ENCODE data around the gene GPR183.

The GPR183 gene

DNA sequence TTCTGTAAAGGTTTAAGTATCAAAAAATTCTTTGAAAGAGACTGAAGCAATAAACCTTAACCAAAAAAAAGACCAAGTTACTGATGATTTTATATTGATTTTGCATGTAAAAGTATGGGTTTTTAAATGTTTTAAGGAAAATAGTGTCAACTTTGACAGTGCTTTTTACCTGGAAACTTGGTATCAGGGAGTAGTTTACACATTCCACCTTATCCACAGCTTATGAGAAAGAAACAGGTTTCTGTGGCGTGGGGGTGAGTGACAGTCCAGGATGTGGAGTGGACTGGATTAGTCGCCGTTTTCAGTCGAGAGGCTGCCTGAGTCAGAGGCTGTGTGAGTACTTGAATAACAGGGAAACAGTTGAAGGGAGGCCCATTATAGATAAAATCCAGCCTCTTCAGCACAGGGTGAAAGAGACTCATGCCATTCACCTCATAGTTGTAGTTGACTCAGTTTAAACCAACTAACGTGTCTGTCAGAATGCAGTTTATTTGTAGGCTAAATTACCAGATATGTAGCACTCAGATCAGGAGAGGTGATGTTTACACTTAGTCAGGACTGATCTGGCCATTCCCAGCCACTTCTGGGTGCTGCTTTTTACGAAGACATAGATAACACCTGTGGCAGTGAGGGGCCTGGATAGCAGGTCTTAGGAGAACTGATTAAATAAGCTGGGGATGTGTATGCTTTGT, 595 bp upstream of the GPR183 start:
- DNase-seq (ENCODE audit: extremely low spot score), result no peak

GRCh38 chr13:99305566-99305965, 1.6 kb downstream of the GPR183 start:
- ChIA-PET POLR2A (no interaction called here), CTCF (interaction anchor here (0.7 to 5.0 kb wide), 10 partner anchors 17 to 129 kb away, joined by 3 to 21 read pairs (median 6); no protein-coding TSS in a partner anchor)
- TF ChIP-seq CTCF (IDR thresholded peaks at IDR 0.05; ENCODE audit: control extremely low read depth, extremely low read depth, low read depth, missing control alignments), result no peak
- no peak for DNase-seq (ENCODE audit: extremely low spot score)

More for the DNA sequence above, 595 bp upstream of the GPR183 start:
- ChIA-PET POLR2A (no interaction called here), CTCF (interaction anchor here (0.9 to 5.0 kb wide), 8 partner anchors 9 to 129 kb away, joined by 3 to 21 read pairs (median 6); no protein-coding TSS in a partner anchor)
- no peak for TF ChIP-seq CTCF (IDR thresholded peaks at IDR 0.05; ENCODE audit: control extremely low read depth, extremely low read depth, low read depth, missing control alignments)

- no peak for TF ChIP-seq CTCF (IDR thresholded peaks at IDR 0.05; ENCODE audit: control extremely low read depth, extremely low read depth, low read depth, missing control alignments)
- POLR2A ChIA-PET, result no interaction called here
- no peak for DNase-seq (ENCODE audit: extremely low spot score)
- CTCF ChIA-PET, result interaction anchor here (1.0 to 5.0 kb wide), 8 partner anchors 16 to 130 kb away, joined by 3 to 21 read pairs (median 8); no protein-coding TSS in a partner anchor
Observed at GRCh38 chr13:99305158-99305557, 2.0 kb downstream of the GPR183 start.

DNA sequence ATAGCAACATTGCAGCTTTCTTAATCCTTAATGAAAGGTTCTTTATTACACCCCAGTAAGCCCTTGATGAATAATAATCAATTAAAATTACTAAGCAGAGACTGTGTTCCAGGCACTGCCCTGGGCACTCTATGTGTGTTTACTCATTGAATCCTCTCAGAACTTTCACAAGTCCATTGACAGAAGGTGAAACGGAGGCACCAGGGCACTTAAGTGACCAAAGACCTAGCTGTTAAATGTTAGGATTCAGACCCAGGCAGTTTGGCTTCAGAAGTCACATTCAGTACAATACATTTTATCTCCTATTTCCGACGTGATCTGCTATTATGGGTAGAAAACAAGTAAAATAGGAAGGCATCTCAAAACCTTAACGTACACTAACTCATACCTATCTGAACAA, 2.7 kb downstream of the GPR183 start:
- ChIA-PET CTCF (interaction anchor here (0.8 to 3.8 kb wide), 8 partner anchors 8 to 132 kb away, joined by 3 to 23 read pairs (median 6); no protein-coding TSS in a partner anchor), POLR2A (interaction anchor here (2.4 kb wide), 1 partner anchor 12 kb away, joined by 13 read pairs; no protein-coding TSS in a partner anchor)
- no peak for DNase-seq (ENCODE audit: extremely low spot score)
- no peak for TF ChIP-seq CTCF (IDR thresholded peaks at IDR 0.05; ENCODE audit: control extremely low read depth, extremely low read depth, low read depth, missing control alignments)

DNA sequence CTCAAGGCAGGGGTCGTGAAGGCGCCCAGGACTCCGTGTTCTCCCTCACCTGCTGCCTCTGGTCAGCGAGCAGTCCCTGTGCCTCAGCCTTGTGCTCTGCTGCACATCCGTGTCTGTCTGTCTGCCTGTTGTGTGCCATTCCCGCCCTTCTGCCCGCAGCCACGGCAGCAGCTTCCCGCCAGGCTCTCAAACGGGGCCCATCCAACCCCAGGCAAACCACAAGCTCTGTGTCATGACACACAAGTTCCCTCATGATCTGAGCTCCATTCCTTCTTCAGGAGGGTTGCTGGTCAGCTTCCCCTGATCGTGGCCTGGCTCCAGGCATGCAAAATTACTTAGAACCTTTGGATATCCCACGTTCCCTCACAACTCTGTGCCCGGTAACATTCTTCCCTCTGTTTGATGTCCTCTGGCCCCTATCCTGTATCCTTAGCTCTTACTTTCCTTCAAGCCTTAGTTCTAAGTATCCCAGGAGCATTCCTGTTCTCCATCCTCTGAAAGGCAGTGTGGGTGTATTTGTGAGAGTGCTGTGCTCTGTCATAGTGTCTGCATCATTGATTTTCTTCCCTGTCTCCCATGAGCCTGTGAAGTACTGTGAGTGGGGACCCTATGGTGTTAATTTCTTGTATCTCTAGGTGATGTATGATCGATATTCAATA, 3.2 kb downstream of the GPR183 start:
- no peak for TF ChIP-seq CTCF (IDR thresholded peaks at IDR 0.05; ENCODE audit: control extremely low read depth, extremely low read depth, low read depth, missing control alignments)
- POLR2A ChIA-PET, result interaction anchor here (2.4 kb wide), 1 partner anchor 11 kb away, joined by 13 read pairs; no protein-coding TSS in a partner anchor
- no peak for DNase-seq (ENCODE audit: extremely low spot score)
- CTCF ChIA-PET, result interaction anchor here (0.8 to 3.8 kb wide), 11 partner anchors 9 to 133 kb away, joined by 3 to 23 read pairs (median 5); no protein-coding TSS in a partner anchor

DNA sequence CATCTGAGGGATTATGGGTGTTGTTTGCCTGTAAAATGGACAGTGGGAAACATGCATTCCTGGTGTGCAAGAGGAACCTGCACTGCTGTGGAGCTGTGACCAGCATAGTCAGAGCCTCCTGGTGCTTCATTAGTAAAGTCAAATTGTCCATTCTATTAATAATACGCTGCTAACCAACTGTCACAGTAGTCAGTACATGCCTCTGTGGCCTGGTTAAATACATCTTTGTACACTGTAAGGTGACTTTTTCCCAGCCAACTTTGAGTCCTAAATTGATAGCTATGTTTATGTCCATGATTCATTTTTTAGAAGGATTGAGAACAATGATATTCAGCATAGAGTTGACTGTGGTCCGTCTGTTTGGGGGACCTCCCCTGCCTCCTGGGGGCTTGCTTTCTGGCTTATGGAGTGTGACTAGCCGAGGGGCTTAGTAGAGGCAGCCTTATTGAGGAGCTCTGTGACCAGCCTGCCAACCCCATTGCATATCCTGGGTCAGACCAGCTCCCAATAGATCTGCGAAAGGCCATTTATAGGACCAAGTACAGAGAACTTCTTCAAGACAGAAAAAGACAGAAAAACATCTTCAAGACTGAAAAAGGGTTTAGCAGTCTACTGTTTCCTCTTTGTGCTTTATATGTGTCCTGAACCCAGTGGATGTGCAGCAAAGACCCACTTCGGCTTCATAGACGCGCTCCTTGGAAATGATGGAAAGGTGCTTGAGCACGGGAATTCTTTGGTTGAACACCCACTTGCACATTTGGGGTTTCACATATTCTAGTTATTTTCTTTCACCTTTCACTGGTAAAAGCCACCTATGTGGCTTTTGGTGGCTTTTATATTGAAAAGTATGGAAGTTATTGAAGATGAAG, 4.3 kb downstream of the GPR183 start:
- no peak for DNase-seq (ENCODE audit: extremely low spot score)
- POLR2A ChIA-PET, result interaction anchor here (2.4 kb wide), 1 partner anchor 10 kb away, joined by 13 read pairs; no protein-coding TSS in a partner anchor
- no peak for TF ChIP-seq CTCF (IDR thresholded peaks at IDR 0.05; ENCODE audit: control extremely low read depth, extremely low read depth, low read depth, missing control alignments)
- CTCF ChIA-PET, result interaction anchor here (0.8 to 3.4 kb wide), 13 partner anchors 10 to 133 kb away, joined by 3 to 23 read pairs (median 5); no protein-coding TSS in a partner anchor
